ENCODE results near the gene CKLF. TPM values are rescaled to one million over a fixed set of nuclear protein-coding genes. Genes with fewer than 3 reads are reported as not detected.

Gene CKLF
- total and polyA plus RNA-seq, 2 donors (not counting 1 experiment from before 2014, with no cell fraction given): 30.4 to 53.6 TPM

DNA sequence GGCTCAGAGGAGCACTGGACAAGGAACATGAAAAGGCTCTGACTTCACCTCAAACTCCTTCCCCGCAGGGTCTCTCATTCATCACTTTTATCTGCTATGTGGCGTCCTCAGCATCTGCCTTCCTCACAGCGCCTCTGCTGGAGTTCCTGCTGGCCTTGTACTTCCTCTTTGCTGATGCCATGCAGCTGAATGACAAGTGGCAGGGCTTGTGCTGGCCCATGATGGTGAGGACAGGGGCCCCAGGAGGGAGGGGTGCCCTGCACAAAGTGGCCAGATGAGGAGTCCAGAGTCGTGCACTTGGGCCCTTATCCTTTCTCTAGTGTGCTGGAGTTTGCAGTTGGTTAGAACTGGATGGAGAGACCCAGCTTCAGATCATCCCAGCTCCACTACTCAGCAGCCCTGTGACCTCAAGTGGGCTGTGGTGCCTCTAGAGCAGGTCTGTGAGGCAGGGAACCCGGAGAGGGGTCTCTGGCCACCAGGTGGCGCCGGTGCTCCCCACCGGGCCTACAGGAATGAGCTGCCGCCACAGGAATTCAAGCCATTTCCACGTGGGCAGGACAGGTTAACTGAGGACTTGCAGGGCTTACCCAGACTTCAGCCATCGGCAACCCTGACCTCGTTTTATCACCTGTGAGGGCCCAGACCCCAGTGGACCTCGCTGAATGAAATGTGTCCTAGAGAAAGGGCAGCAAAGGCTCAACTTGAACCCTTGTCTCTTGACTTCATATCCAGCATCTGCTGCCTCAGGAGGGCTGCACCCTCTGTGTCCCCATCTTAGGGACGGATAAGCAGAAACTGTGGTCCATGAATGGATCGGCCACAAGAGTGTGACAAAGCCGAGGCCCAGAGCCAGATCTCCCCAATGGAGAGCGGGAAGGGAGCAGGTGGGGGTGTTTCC, 56.1 kb downstream of the CKLF start:
- intact Hi-C loops (cut with micrococcal nuclease): loop anchor here (1.0 to 5.0 kb wide), 6 partner anchors 43 to 264 kb away; partner anchors contain the start of genes CMTM4 and DYNC1LI2
- peak; percentile 79 for TF ChIP-seq CTCF (IDR thresholded peaks at IDR 0.05)
- no peak for TF ChIP-seq EZH2 (IDR thresholded peaks at IDR 0.05; ENCODE audit: borderline replicate concordance, insufficient read depth, low read depth, low read length, poor library complexity, severe bottlenecking)
- H3K79me2 ChIP-seq (ENCODE audit: control insufficient read depth, insufficient read depth, low read length): no peaks in the 10 kb centered on the region
- Mint-ChIP-seq H3K4me1 (peaks cover 33% of the 10 kb centered on the region), H3K9me3 (ENCODE audit: insufficient read depth) (no peaks in the 10 kb centered on the region), H3K27me3 (peaks cover 21% of the 10 kb centered on the region), H3K27ac (no peak overlapping the region), H3K4me3 (no peak overlapping the region)
- 46% methylated on average over 16 of the region's 17 CpGs for WGBS (ENCODE audit: insufficient coverage)
- H3K9me3 ChIP-seq (ENCODE audit: control extremely low read depth in 1 of 3, control insufficient read depth in 2 of 3, insufficient read depth in 1 of 3, low read length in 2 of 3): no peaks in the 10 kb centered on the region
- POLR2A ChIA-PET: interaction anchor here (0.6 to 1.2 kb wide), 3 partner anchors 56 to 93 kb away, joined by 3 to 11 read pairs (median 3); partner anchors contain the start of gene CKLF
- H2AFZ ChIP-seq (ENCODE audit: insufficient read depth, low read depth, low read length, poor library complexity, severe bottlenecking): no peak overlapping the region
- CTCF ChIA-PET: interaction anchor here (0.8 to 3.3 kb wide), 28 partner anchors 9 to 260 kb away, joined by 3 to 25 read pairs (median 5); partner anchors contain the start of genes CKLF and CMTM2
- peaks cover 0 to 33% (median 11%) of the 10 kb centered on the region in 4 experiments for H3K27me3 ChIP-seq (replicated peaks in 1 of 4; ENCODE audit: control extremely low read depth in 1 of 4, control insufficient read depth in 3 of 4, insufficient read depth in 4 of 4, low read length in 3 of 4)
- H3K9ac ChIP-seq (ENCODE audit: low read length): no peak overlapping the region
- H3K27ac ChIP-seq (ENCODE audit: low read length in 2 of 2): no peak overlapping the region
- peaks cover 36% of the 10 kb centered on the region for H4K20me1 ChIP-seq (ENCODE audit: control insufficient read depth, insufficient read depth, low read length, poor library complexity, severe bottlenecking)
- DNase-seq (peak; percentile 74), ATAC-seq (ENCODE audit: low read depth) (peak; percentile 16)
- peaks cover 39 to 44% of the 10 kb centered on the region in 2 donors for H3K4me1 ChIP-seq (ENCODE audit: control insufficient read depth in 2 of 2, insufficient read depth in 2 of 2, low read length in 2 of 2)
- peaks cover 0 to 4% of the 10 kb centered on the region in 2 experiments for H3K36me3 ChIP-seq (replicated peaks in 1 of 2; ENCODE audit: control extremely low read depth in 1 of 2, control insufficient read depth in 1 of 2, extremely low read depth in 1 of 2, insufficient read depth in 2 of 2, low read length in 1 of 2)
- H3K4me2 ChIP-seq (replicated peaks; ENCODE audit: low read depth, low read length, poor library complexity, severe bottlenecking): peak overlapping the region; percentile 28
- H3K4me3 ChIP-seq (ENCODE audit: control extremely low read depth in 1 of 5, extremely low read depth in 1 of 5, insufficient read depth in 1 of 5, low read depth in 2 of 5, low read length in 4 of 5): no peak overlapping the region
